GM12864 (cell line): ENCODE measurements around the gene CPT1B.

Experiments
- DNase-seq: peaks from one replicate; pipeline ENCODE4 v3.0.0-alpha.2; 2011; ENCODE audit warnings: low read depth
- H3K4me3 ChIP-seq: 2 replicates; pipeline ENCODE4 v1.5.1; 2011; ENCODE audit warnings: mild to moderate bottlenecking, low read depth, low read length, control low read depth
- TF ChIP-seq, protein P1 (sequence below): IDR thresholded peaks from 2 replicates; pipeline ENCODE4 v1.5.1; 2011; ENCODE audit warnings: low read depth, mild to moderate bottlenecking, moderate library complexity, low read length, control low read depth, inconsistent platforms; ENCODE audit errors: missing control alignments

The CPT1B gene

DNA sequence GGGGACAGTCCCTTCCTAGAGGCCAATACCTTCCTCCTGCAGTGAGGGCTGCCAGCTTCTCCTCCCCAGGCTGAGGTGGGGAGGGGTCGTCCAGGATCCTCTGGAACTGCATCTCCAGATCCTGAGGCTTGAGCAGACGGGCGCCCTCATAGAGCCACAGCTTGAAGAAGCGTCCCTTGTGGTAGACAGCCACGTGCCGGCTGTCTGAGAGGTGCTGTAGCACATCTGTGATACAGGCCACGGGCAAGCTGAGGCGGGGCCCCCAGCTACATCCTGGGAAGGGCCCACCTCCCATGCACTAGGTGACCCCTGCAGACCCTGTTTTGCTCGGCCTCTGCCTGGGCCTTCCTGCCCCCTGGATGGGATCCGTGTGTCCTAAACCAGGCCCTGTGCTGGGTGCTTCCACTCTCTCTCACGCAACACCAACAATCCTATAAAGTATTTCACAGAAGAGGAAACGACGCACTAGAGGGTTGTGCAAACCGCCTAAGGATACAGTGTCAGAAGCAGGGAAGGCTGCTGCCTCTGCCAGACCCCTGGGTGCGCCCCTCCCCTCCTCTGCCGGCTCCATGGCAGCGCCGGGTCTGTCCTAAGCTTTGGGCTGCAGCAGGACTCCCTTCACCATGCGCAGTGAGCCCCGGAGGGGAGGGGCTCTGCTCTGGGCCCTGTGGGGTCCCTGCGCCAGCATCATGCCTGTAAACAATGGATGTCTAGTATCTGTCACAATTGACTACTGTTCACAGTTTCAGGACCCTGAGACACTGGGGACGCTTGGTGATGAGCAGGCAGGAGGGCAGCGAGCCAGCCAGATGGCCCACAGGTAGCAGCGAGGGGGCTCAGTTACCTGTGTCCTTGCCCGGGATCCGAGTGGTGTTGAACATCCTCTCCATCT is 4.5 kb downstream of the CPT1B start:
- no peak for DNase-seq
- TF ChIP-seq, protein P1, sequence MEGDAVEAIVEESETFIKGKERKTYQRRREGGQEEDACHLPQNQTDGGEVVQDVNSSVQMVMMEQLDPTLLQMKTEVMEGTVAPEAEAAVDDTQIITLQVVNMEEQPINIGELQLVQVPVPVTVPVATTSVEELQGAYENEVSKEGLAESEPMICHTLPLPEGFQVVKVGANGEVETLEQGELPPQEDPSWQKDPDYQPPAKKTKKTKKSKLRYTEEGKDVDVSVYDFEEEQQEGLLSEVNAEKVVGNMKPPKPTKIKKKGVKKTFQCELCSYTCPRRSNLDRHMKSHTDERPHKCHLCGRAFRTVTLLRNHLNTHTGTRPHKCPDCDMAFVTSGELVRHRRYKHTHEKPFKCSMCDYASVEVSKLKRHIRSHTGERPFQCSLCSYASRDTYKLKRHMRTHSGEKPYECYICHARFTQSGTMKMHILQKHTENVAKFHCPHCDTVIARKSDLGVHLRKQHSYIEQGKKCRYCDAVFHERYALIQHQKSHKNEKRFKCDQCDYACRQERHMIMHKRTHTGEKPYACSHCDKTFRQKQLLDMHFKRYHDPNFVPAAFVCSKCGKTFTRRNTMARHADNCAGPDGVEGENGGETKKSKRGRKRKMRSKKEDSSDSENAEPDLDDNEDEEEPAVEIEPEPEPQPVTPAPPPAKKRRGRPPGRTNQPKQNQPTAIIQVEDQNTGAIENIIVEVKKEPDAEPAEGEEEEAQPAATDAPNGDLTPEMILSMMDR: no peak
- no peak overlapping the region for H3K4me3 ChIP-seq

DNA sequence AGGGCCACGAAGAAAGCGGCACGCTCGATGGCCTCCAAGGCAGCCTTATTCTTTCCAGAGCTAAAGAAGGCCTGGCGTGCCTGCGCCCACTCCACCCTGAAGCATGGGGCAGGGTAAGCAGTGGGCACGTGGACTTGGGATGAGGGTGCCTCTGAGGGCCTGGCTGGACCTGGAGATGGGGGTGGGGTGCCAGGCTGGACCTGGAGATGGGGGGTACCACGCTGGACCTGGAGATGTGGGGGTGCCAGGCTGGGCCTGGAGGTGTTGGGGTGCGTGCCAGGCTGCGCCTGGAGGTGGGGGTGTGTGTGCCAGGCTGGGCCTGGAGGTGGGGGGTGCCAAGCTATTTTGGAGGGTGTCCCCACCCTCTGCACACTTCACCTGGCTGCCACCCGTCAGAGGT is 5.3 kb downstream of the CPT1B start:
- TF ChIP-seq, protein P1: no peak
- no peak for DNase-seq
- H3K4me3 ChIP-seq: no peak overlapping the region

DNA sequence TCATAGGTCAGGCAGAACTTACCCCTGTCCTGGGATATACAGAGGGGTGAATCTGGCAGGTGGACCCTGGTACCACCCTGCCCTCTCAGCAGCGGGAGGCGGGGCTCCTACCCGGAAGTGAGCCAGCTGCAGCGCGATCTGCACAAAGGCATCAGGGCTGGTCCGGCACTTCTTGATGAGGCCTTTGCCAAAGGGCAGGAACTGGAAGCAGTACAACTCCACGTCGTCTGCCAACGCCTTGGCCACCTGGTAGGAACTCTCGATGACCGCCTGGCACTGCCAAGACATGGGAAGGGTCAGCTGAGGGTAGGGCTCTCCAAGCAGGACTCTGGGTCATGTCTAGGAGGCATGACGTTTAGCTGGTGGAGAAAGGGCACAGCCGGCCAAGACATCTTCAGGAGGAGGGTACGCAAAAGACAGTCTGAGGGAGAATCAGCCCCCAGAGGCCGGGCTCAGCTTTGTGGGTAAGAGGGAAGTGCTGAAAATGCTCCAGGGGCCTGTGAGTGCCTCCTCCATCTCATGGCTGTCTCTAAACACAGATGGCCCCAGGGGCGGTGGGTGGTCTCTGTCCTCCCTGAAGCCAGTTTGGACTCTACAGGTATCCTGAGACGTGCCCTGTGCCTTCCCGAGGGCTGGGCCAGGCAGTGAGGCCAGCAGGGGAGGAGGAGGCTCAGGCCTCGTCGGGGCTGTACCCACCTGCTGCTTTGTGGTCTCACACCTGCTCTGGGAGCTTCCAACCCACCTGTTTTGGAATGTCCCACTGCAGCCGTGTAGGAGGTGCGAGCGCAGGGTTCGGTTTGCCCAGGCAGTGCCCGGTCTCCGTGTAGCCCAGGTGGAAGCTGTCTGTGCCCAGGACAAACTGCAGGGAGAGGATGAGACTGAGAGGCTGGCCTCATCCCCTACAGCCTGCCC is 6.7 kb downstream of the CPT1B start:
- DNase-seq: no peak
- TF ChIP-seq, protein P1: no peak
- H3K4me3 ChIP-seq: no peak overlapping the region

DNA sequence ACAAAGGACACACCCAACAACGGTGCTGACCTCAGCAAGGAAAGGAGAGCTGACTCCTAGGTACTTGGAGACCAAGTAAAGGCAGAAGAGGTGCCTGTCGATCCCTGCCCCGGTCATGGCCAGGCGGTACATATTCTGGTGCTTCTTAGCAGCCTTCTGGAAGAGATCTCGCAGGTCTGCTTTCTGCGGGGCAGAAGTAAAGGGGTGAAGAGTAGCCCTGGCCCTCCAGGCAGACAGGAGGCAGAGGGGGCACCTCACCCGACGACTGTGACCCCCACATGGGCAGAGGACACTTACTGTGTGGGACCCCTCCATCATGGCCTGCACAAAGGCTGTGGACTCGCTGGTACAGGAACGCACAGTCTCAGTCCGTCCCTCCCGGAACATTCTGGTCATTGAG is 7.4 kb downstream of the CPT1B start:
- TF ChIP-seq, protein P1: no peak
- no peak overlapping the region for H3K4me3 ChIP-seq
- DNase-seq: no peak

DNA sequence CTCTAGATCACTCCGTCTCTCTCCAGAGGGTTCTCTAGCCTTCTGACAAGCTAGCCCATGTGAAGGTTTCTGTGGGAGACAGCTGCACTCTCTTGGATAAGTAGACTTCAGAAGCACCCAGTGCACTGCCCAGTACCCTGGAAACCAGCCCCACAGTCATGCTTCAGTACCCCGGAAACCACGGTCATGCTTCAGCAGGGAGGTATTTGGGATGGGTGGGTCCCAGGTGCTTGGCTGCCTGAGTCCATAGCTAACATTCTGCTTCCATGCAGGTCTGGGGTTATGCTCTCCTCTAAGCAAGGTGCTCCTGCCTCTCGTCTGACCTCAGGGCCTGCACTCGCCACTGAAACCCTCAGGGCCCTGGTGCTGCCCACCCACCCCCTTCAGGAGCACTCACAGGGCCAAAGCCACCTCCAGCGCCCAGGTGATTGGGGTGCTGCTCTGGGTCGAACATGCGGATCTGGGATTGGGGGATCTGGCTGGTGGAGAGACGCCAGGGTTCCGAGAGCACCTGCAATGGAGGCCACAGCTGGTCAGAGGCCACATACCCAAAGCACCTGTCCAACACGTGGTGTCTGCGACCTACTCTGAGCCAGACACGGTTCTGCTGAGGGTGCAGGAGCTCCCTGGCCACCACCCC is 8.2 kb downstream of the CPT1B start:
- no peak for DNase-seq
- H3K4me3 ChIP-seq: no peak overlapping the region
- TF ChIP-seq, protein P1: no peak

DNA sequence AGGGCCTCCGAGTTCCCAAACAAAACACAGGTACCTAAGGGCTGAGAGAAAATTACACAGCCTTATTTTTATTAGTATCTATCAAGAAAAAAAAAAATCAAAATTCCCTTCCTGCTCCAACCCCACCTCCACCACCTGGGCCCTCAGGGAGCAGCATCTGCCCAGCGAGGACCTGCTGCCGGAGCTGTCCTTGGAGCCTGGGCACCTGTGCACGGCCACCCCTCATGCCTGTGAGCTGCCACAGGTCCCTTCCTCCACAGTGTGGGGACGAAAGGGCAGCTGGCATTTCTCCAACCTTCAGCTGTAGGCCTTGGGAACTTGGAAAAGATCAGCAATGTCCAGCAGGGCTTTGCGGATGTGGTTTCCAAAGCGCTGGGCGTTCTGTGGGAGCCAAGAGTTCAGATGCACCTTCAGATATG is 9.2 kb downstream of the CPT1B start:
- no peak overlapping the region for H3K4me3 ChIP-seq
- TF ChIP-seq, protein P1: no peak
- no peak for DNase-seq
